HFF-Myc (cell line): ENCODE data around the gene SOX9.

ENCODE experiments used
- DNase-seq: peaks from one replicate; pipeline ENCODE4 v3.0.0-alpha.2; 2011; ENCODE audit warnings: low read depth; ENCODE audit errors: extremely low read depth
- H3K4me3 ChIP-seq: replicated peaks from 2 replicates; pipeline ENCODE4 v1.5.1; 2011; ENCODE audit warnings: low read depth, mild to moderate bottlenecking, control low read depth, low read length
- CTCF ChIP-seq: IDR thresholded peaks from 2 replicates; pipeline ENCODE4 v1.5.1; 2012; ENCODE audit warnings: mild to moderate bottlenecking, low read depth, low read length, control low read depth; ENCODE audit errors: missing control alignments

Gene SOX9

GRCh38 chr17:72125742-72126141, 4.9 kb downstream of the SOX9 start:
- TF ChIP-seq CTCF, result no peak
- DNase-seq, result no peak
- no peak overlapping the region for H3K4me3 ChIP-seq

- no peak overlapping the region for H3K4me3 ChIP-seq
- TF ChIP-seq CTCF, result no peak
- no peak for DNase-seq
Observed at GRCh38 chr17:72126575-72127486, 6.0 kb downstream of the SOX9 start.

GRCh38 chr17:72128039-72128438, 7.2 kb downstream of the SOX9 start:
- no peak for DNase-seq
- no peak for TF ChIP-seq CTCF

GRCh38 chr17:72134608-72135394, 14.0 kb downstream of the SOX9 start:
- TF ChIP-seq CTCF, result no peak
- no peak overlapping the region for H3K4me3 ChIP-seq
- no peak for DNase-seq

More at GRCh38 chr17:72128039-72128438, 7.2 kb downstream of the SOX9 start:
- no peak overlapping the region for H3K4me3 ChIP-seq

GRCh38 chr17:72135546-72136325, 14.9 kb downstream of the SOX9 start:
- H3K4me3 ChIP-seq, result no peak overlapping the region
- DNase-seq, result no peak
- TF ChIP-seq CTCF, result no peak

- H3K4me3 ChIP-seq, result no peak overlapping the region
- DNase-seq, result no peak
- TF ChIP-seq CTCF, result no peak
Observed at GRCh38 chr17:72136692-72137091, 15.9 kb downstream of the SOX9 start.
